Ascending aorta (tissue), 2 donors: ENCODE measurements around the gene AMT. TPM values are rescaled to one million over a fixed set of nuclear protein-coding genes. Genes with fewer than 3 reads are reported as not detected.
A peak's percentile ranks its signal among the peaks of the same experiment; 100 is the strongest.

Source experiments
- DNase-seq, 2 donors: peaks; one replicate each; pipeline ENCODE4 v3.0.0-alpha.2; 2019; ENCODE audit warnings: low spot score in 2 of 2
- H3K27ac ChIP-seq, 2 donors: fragments of 200-600 bp; sonication (generic); one replicate each; pipeline ENCODE4 v1.5.1; 2016 to 2017; ENCODE audit warnings: mild to moderate bottlenecking in 1 of 2
- H3K27me3 ChIP-seq: fragments of 200-600 bp; sonication (generic); one replicate; pipeline ENCODE4 v1.5.1; 2017
- H3K36me3 ChIP-seq, 2 donors: fragments of 200-600 bp; sonication (generic); one replicate each; pipeline ENCODE4 v1.5.1; 2016
- H3K4me1 ChIP-seq, 2 donors: fragments of 200-600 bp; sonication (generic); one replicate each; pipeline ENCODE4 v1.5.1; 2016 to 2017; ENCODE audit warnings: mild to moderate bottlenecking in 1 of 2
- H3K4me3 ChIP-seq, 2 donors: fragments of 200-600 bp; sonication (generic); one replicate each; pipeline ENCODE4 v1.5.1; 2016 to 2017; ENCODE audit warnings: mild to moderate bottlenecking in 1 of 2
- H3K9me3 ChIP-seq, 2 donors: fragments of 200-600 bp; sonication (generic); one replicate each; pipeline ENCODE4 v1.5.1; 2016
- intact Hi-C: fragments of 100-400 bp; cut with DNase I; formaldehyde crosslinking; loops from one replicate; pipeline ENCODE4 v1.15.1; 2023
- total RNA-seq: library from RNA; depleted of rRNA; stranded (reverse); fragments of >200 nt; gene quantifications from one replicate; pipeline ENCODE4 v1.1.0, GENCODE V29; 2016
- TF ChIP-seq, protein P1 (sequence below), 3 experiments: fragments of 200-600 bp in 2 of 3; fragments of 450-650 bp in 1 of 3; sonication (generic) in 2 of 3; IDR thresholded peaks; one replicate each; pipeline ENCODE4 v1.5.1; 2016 to 2019; ENCODE audit warnings: antibody characterized with exemption in 3 of 3, mild to moderate bottlenecking in 1 of 3, moderate library complexity in 1 of 3

AMT gene
- total RNA-seq, 1 donor from 2014 or later: not detected

- Histone ChIP-seq H3K4me1 (peaks cover 0 to 3% of the 10 kb centered on the region in 2 donors), H3K27ac (no peak overlapping the region), H3K9me3 (no peaks in the 10 kb centered on the region), H3K27me3 (no peaks in the 10 kb centered on the region), H3K4me3 (no peak overlapping the region), H3K36me3 (no peaks in the 10 kb centered on the region)
- intact Hi-C loops: loop anchor here (10.0 kb wide), 1 partner anchor 366 kb away; the partner anchor contains the start of gene QRICH1
- no peak for DNase-seq
- TF ChIP-seq, protein P1, sequence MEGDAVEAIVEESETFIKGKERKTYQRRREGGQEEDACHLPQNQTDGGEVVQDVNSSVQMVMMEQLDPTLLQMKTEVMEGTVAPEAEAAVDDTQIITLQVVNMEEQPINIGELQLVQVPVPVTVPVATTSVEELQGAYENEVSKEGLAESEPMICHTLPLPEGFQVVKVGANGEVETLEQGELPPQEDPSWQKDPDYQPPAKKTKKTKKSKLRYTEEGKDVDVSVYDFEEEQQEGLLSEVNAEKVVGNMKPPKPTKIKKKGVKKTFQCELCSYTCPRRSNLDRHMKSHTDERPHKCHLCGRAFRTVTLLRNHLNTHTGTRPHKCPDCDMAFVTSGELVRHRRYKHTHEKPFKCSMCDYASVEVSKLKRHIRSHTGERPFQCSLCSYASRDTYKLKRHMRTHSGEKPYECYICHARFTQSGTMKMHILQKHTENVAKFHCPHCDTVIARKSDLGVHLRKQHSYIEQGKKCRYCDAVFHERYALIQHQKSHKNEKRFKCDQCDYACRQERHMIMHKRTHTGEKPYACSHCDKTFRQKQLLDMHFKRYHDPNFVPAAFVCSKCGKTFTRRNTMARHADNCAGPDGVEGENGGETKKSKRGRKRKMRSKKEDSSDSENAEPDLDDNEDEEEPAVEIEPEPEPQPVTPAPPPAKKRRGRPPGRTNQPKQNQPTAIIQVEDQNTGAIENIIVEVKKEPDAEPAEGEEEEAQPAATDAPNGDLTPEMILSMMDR (IDR thresholded peaks at IDR 0.05): no peak
Measured at GRCh38 chr3:49460188-49460890, 38.1 kb upstream of the AMT start.

DNA sequence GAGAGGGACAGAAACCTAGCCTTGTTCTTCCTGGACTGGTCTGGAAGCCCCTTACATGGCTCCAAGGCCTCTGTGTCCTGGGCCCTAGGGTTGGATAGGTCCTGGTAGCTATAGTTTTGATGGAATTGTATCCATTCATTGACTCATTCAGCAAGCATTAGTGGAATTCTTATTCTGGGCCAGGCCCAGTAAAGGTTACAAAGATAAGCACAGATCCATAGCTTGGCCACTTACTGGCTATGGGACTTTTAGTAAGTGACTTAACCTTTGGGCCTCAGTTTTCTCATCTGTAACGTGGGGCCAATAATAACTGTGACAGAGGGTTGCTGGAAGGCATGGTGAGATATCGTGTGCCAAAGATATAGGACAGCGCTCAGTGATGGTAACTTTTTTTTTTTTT, 34.2 kb upstream of the AMT start:
- intact Hi-C loops: no loop called here
- TF ChIP-seq, protein P1 (IDR thresholded peaks at IDR 0.05): no peak
- no peak overlapping the region for H3K4me3 ChIP-seq

DNA sequence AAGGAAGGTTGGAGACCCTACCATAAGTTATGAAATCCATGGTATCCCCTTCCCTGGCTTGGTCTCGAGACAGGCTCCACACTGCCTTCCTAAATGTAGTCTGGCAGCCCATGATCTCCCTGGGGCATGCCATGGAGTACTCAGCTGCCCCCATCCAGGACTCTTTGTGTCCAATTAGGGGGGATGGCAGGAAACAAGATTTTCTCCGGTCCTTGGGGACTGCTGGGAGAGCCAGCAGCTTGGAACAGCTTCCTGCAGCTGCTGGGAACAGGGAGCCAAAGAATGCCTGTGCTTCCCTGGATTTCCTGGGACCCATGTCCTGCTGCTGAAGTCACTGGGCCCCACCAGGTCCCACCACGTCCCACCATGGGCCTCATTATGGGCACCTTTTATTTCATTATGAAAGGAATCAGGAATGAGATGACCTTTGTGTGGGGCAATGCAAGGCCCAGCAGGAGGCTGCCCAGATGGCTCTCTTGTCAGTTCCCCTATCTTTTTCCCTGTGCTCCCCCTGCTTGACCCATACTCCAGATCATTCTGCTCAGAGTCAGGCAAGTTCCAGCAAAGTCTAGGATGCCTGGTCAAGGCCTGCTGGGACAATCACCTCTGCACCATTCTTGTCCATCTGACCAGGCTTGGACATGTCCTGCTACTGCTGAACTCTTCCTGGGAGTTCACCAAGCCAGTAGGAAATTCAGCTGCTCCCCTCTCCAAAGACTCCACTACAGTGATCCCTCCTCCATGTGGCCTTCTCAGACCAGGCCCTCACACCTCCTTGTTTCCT, 32.8 kb upstream of the AMT start:
- Histone ChIP-seq H3K27ac (peak overlapping the region; percentile 12 to 54), H3K4me1 (peaks cover 0 to 3% of the 10 kb centered on the region in 2 donors), H3K4me3 (no peak overlapping the region), H3K36me3 (no peaks in the 10 kb centered on the region), H3K9me3 (no peaks in the 10 kb centered on the region), H3K27me3 (no peaks in the 10 kb centered on the region)
- TF ChIP-seq, protein P1 (IDR thresholded peaks at IDR 0.05): no peak
- DNase-seq: no peak
- intact Hi-C loops: no loop called here

More for the DNA sequence above, 34.2 kb upstream of the AMT start:
- Histone ChIP-seq H3K27ac (no peak overlapping the region), H3K27me3 (no peaks in the 10 kb centered on the region), H3K36me3 (no peaks in the 10 kb centered on the region), H3K4me1 (peaks cover 0 to 3% of the 10 kb centered on the region in 2 donors), H3K9me3 (no peaks in the 10 kb centered on the region)
- DNase-seq: no peak

DNA sequence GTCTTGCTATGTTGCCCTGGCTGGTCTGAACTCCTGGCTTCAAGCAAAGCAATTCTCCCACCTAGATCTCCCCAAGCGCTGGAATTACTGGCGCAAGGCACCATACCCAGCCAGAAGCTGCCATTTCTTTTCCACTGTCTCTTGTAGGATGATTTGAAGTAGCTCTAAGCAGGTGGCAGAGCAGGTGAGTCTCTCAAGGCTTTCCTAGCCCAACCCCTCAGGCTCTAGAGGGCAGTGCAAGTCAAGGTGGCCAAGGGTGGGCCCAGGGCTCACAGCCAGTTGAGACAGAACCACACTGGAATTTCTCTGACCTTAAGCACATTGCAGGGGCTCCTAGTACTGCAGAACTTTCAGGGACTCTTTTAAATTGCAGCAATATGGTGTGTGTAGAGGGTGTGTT, 32.2 kb upstream of the AMT start:
- Histone ChIP-seq H3K27me3 (no peaks in the 10 kb centered on the region), H3K36me3 (no peaks in the 10 kb centered on the region), H3K9me3 (no peaks in the 10 kb centered on the region), H3K4me1 (peaks cover 0 to 3% of the 10 kb centered on the region in 2 donors), H3K27ac (peak overlapping the region; percentile 12 to 54), H3K4me3 (no peak overlapping the region)
- TF ChIP-seq, protein P1 (IDR thresholded peaks at IDR 0.05): peak in 1 of 3 experiments; percentile 39
- DNase-seq: no peak
- intact Hi-C loops: no loop called here

DNA sequence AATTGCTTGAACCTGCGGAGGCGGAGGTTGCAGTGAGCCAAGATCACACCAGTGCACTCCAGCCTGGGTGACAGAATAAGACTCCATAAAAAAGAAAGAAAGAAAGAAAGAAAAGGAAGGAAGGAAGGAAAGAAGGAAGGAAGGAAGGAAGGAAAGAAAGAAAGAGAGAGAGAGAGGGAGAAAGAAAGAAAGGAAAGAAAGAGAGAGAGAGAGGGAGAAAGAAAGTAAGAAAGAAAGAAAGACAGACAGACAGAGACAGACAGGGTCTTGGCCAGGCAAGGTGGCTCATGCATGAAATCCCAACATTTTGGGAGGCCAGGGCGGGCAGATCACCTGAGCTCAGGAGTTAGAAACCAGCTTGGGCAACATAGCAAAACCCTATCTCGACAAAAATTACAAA, 31.3 kb upstream of the AMT start:
- Histone ChIP-seq H3K9me3 (no peaks in the 10 kb centered on the region), H3K4me1 (peaks cover 0 to 3% of the 10 kb centered on the region in 2 donors), H3K27ac (no peak overlapping the region), H3K36me3 (no peaks in the 10 kb centered on the region), H3K4me3 (no peak overlapping the region), H3K27me3 (no peaks in the 10 kb centered on the region)
- no peak for DNase-seq
- TF ChIP-seq, protein P1 (IDR thresholded peaks at IDR 0.05): no peak
- intact Hi-C loops: no loop called here
